ENCODE measurements around the gene GNAS-AS1.

Gene GNAS-AS1

GRCh38 chr20:58884966-58885365 is 34.3 kb upstream of the GNAS-AS1 start:
- DNase-seq: no peak

GRCh38 chr20:58883241-58883691 is 32.6 kb upstream of the GNAS-AS1 start:
- no peak for DNase-seq

DNA sequence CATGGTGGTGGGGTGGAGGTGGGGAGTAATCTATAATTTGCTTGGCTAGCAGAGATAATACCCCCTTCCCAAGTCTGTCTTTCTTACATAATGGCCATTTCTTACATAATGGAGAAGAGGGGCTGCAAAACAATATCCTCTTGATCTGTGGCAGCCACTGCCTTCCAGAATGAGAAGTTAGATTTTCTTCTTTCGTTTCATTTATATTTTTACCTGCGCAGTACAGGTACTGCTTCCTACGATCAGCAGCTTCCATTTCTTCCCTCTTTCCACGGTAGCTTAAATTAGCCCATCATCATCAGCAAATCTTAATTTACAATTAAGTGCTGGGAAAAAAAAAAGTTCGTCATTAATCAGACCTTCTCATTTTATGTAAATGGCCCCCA is 32.0 kb upstream of the GNAS-AS1 start:
- DNase-seq: no peak

- DNase-seq: no peak
Observed at GRCh38 chr20:58880994-58881752, 30.5 kb upstream of the GNAS-AS1 start.

DNA sequence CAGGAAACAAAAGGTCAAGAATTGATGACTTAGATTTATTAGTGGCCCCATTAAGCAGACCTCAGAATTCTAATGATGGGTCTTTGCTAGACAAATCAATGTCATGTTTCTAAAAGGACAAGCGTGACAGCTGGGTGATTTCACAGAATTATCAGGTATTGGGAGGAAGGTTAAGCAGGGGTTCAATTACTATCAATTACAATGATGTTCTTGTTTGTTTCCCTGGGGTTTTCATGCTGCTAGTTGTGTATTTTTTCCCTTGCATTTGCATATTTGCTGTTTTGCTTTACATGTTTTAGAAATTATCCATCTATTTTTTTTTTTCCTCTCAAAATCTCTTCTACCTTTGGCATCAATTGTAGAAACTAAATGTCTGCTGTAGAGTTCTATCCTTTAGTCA is 29.7 kb upstream of the GNAS-AS1 start:
- no peak for DNase-seq

DNA sequence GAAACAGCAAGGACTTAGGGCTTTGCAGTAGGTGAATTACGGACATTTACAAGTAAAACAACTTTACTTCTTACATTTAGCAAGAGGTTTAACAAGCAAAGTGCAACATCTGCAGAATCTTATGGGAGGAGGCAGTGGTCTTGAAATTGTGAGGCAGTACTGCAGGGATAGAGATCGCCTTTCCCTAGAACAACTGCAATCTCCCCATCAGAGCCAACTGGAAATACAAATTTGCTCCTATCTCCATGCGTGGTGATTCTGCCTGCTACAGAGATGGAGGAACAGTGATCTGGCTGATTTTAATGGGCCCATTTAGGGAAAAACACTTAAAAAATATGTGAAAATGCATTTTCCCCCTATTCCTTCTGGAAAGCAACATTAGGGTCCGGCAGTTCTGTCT is 27.7 kb upstream of the GNAS-AS1 start:
- DNase-seq: no peak

- no peak for DNase-seq
Observed at GRCh38 chr20:58877976-58878360, 27.3 kb upstream of the GNAS-AS1 start.

GRCh38 chr20:58877050-58877975 is 26.6 kb upstream of the GNAS-AS1 start:
- no peak for DNase-seq

- DNase-seq: no peak
Observed at GRCh38 chr20:58876437-58876836, 25.7 kb upstream of the GNAS-AS1 start.

DNA sequence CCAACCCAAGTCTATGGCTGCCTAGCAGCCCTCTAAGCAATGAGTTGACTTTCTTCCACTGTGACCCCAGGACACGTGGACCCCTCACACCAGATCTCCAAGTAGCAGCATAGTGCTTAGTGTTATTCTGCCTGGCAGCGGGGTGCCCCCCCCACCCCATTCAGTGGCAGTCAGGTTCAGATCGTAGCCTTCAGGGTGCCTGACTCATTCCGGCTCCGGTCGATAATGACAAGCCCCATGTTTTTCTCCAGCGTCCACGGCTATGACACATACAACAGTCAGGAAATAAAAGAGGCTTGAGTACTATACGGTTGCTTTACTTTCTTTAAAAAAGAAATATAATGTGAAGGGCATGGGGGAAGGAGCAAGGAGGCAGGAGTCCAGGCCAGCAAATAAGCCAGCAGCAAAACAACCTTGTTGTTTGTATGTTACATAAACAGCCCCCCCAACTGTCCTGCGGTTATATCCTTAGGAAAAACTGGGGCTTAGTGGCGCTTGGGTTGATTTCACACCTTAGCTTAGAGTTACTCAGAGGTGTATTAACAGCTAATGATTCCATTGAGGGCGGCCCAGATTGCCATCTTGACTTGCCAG is 24.9 kb upstream of the GNAS-AS1 start:
- no peak for DNase-seq

GRCh38 chr20:58875111-58875510 is 24.4 kb upstream of the GNAS-AS1 start:
- no peak for DNase-seq

DNA sequence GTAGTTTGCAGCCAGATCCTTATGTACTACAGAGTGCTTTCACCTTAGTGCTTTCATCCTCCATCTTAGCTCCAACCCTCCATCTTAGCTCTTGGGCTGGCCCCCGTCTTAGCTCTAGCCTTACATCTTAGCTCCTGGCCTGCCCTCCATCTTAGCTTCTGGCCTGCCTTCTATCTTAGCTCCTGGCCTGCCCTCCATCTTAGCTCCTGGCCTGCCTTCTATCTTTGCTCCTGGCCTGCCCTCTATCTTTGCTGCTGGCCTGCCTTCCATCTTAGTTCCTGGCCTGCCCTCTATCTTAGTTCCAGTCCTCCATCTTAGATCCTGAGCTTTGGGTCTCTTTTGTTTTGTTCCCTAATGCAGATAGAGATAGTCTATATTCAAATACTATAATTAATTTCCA is 23.8 kb upstream of the GNAS-AS1 start:
- DNase-seq: no peak

DNA sequence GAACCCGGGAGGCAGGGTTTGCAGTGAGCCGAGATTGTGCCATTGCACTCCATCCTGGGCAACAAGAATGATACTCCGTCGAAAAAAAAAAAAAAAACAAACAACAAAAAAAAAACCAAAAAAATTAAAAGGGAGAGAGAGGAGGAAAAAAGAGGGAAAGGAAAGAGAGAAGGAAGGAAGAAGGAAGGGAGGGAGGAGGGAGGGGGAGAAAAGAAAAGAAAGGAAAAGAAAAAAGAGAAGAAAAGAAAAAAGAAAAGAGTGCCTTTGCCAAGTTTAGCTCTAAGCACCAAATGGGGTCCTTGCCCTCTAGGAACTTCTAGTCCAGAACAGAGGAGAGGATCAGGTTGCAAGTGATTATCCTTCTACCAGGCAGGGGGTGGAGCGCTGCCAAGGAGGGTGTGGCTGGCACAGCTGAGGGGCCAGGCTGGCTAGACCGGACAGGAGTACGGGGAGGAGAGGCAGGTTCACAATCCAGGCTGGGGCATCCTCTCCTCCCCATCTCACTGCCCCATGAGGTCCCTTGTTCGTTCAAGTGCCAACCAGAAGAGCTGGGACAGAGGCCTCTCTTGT is 20.9 kb upstream of the GNAS-AS1 start:
- DNase-seq: no peak

GRCh38 chr20:58870293-58871014 is 19.8 kb upstream of the GNAS-AS1 start:
- DNase-seq: peak; percentile 51 to 57

- no peak for DNase-seq
Observed at GRCh38 chr20:58869662-58870227, 19.0 kb upstream of the GNAS-AS1 start.

- no peak for DNase-seq
Observed at GRCh38 chr20:58868795-58869194, 18.1 kb upstream of the GNAS-AS1 start.

DNA sequence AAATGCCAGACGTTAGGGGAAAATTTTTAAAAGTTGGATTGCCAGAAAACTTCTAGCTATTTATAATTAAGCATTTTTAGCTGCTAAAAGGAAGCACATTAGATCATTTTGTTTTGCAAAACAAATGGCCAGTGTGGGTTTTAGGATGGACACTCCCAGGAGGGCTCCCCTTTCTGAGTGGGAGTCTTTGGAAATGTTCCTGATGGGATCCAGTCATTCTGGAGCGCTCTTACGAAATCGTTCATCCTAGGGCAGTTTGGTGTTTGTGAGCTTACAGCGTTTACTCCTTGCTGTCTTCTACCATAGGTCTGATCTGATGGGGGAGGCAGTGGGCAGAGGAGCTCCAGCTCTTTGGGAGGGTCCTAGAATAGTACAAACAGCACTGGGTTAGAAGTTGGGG is 16.5 kb upstream of the GNAS-AS1 start:
- no peak for DNase-seq

DNA sequence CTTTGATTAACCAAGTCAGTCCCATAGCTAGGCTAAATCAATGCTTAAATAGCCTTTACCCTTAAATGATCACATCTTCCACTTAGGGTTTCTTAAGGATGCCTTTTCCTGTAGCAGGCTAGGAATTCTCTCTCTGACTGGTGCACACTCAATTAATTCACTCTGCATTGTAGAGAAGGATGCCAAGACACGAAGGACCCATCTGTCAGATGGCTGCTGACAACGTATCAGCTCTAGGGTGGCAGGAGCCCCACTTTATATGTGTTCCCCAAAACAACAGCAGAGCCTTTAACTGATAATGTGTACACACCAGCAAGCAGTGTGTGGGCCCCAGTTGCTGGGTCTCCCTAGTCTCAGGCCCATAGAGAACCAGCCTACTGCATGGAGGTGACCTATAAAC is 15.1 kb upstream of the GNAS-AS1 start:
- no peak for DNase-seq

- no peak for DNase-seq
Observed at GRCh38 chr20:58864346-58864745, 13.6 kb upstream of the GNAS-AS1 start.

GRCh38 chr20:58863044-58863790 is 12.5 kb upstream of the GNAS-AS1 start:
- no peak for DNase-seq
